ENCODE measurements around the gene SLC22A31.

The SLC22A31 gene

GRCh38 chr16:89154390-89155183 is 45.8 kb downstream of the SLC22A31 start:
- DNase-seq (ENCODE audit: insufficient read length, low spot score) (no peak), FAIRE-seq (no peak)

- FAIRE-seq: no peak
- DNase-seq (ENCODE audit: insufficient read length, low spot score): no peak
These were observed 46.5 kb downstream of the SLC22A31 start for GRCh38 chr16:89153848-89154271.

DNA sequence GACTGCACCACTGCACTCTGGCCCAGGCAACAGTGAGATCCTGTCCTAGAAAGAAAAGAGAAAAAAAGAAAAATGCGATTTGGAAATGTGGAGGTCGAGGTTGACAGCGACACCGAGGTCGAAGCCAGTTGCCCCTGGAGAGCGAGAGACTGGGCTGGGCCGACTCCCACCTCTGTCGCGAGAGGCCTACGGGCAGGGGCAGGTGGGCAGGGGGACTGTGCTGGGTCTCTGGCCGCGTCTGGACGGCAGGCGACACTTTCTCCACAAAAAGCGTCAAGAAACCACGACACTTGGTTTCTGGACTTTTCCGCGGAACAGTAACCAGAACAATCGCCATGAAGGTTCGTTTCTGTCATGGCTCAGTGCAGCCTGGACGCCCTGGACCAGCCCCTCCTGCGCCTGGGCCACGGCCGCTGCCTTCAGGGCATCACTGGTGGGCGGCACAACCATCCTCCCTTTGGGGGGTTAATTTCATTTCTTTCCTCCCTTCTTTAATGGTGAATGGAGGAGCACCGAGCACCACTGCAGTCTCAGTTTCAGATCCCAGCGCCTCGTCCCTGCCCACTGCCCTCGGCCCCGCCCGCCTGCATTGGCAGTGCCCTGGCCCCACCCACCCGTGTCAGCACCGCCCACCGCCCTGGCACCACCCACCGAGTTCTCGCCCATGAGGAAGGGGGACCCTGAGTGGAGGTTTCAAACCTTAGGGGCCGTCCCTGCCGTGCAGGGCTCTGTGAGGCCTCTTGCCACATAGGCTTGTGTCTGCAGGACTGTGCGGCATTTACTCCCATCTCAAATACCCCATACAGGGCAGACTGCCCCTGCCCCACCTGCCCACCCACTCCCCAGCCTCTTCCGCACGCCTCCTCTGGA is 47.3 kb downstream of the SLC22A31 start:
- no peak for DNase-seq (ENCODE audit: insufficient read length, low spot score)
- no peak for FAIRE-seq

DNA sequence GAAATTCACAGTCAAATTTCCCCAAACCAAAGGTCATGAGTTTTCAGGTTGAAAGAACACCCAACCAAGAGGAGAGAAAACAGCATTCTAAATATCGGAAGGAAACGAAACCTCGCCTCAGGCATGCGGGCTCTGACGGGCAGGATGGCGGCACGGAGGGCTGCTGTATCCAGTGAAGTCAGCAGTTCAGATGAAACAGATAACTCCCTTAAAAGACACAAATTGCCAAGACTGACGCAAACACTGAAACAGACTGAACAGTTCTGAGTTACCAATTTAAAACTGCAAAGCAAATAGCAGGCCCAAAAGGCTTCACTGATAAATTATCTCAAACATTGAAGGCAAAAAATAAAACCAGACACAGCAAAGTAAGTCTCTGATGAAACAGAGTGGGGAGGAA is 49.4 kb downstream of the SLC22A31 start:
- no peak for FAIRE-seq

DNA sequence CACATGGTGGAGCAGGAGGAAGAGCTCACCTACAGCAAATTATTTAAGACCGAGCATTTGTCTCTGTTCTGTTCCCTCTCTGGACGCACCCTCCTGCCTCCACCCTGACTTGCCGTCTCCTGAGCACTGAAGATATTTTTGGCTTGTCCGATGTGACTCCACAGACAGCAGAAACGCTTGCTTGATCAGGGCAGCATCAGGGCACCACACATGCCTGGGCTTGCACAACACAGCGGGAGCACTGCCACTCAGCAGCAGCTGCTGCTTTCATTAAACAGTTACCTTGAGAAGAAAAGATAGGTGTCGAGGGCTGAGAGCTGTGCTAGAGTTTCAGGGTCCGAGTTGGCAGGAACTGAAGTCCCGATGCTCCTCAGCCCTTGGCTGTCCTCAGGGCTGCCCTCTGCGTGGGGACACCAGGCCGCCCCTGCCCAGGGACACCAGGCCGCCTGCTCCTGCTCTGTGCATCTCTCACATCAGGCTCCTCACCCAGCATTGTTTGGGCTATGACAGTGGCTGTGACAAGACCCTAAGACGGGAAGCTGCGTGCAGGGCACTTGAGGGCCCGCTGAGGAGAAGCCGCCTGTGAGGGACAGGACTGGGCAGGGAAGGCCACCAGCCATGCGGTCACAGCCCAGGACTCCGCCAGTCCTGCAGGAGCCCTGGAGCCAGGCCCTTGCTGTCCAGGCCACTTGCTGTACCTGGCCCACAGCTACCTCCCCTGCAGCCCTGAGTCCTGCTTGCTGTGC is 50.1 kb downstream of the SLC22A31 start:
- DNase-seq (ENCODE audit: insufficient read length, low spot score) (no peak), FAIRE-seq (no peak)

More for the DNA sequence above, 49.4 kb downstream of the SLC22A31 start:
- DNase-seq (ENCODE audit: insufficient read length, low spot score): no peak

DNA sequence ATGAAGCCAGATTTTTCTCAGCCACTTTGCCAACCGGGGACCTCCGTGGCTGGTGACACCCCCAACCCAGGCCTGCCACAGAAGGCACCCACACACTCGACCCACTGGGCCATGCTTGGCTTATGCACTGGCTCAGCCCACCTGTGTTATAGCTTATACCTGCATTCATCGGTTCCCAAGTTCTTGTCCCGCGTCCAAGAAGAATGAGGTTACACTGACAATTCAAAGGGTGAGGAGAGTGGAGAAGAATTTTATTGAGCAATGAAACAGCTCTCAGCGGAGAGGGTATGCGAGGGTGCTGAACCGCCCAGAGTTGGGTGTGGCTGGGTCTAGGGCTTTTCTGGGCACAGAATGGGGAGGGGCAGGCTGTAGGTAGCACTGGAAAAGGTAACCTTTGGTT is 51.0 kb downstream of the SLC22A31 start:
- no peak for DNase-seq (ENCODE audit: insufficient read length, low spot score)
- no peak for FAIRE-seq

DNA sequence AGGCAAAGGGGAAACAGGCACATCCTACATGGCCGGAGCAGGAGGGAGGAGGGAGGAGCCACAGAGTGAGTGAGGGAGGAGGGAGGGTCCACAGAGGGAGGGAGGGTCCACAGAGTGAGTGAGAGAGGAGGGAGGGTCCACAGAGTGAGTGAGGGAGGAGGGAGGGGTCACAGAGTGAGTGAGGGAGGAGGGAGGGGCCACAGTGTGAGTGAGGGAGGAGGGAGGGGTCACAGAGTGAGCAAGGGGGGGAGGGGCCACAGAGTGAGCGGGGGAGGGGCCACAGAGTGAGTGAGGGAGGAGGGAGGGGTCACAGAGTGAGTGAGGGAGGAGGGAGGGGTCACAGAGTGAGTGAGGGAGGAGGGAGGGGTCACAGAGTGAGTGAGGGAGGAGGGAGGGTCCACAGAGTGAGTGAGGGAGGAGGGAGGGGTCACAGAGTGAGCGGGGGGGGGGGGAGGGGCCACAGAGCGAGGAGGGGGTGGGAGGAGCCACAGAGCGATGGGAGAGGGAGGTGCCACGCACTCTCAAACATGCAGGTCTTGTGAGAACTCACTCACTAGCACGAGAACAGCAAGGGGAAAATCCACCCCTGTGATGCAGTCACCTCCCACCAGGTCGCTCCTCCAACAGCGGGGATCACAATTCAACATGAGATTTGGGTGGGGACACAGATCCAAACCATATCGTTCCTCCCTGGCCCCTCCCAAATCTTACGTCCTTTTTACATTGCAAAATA is 53.1 kb downstream of the SLC22A31 start:
- FAIRE-seq: no peak
- no peak for DNase-seq (ENCODE audit: insufficient read length, low spot score)

DNA sequence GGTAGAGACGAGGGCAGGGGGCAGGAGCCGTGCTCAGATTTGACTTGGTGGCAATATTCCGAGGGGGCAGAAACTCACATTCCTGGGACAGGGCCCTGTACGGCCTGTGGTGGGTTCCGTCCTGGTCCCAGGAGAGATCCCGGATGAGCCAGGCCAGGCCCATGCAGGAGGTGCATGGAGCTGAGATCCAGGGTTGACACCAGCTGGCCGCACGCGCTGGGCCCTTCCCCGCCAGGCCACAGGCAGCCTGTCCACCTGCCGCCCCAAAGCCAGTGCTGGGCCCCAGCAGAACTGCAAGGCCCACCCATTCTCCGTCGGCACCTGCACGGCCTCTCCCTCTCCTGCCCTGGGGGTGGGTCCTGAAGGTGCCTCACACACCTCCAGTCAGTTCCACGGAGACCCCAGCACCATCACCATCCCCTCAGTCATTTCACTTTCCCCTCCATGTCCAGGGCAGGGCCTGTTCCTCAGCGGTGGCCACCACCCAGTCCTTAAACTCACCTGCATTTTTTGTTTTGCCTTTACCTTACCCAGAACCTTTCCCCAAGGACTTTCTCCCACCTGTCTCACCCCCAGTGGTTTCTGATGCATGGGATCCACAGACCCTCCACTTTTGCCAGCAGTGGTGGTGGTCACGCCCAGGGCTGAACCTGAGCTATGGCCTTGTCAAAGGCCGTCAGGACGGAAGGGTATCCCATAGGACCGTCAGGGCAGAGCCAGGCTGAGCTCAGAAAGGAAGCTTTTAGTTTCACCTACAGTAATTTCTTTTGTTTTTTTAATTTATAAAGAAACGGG is 53.9 kb downstream of the SLC22A31 start:
- DNase-seq (ENCODE audit: insufficient read length, low spot score) (no peak), FAIRE-seq (no peak)

Measured in GM19239 (cell line).